B cell (primary cell): ENCODE results near the gene TMEM141. TPM values are rescaled to one million over a fixed set of nuclear protein-coding genes. Genes with fewer than 3 reads are reported as not detected.

ENCODE experiments used
- ATAC-seq: fragments of 200-7000 bp; cut with Tn5 transposase; one replicate; pipeline ENCODE4 v1.10.0; 2021; ENCODE audit warnings: low read depth, mild to moderate bottlenecking, moderate number of reproducible peaks, moderate library complexity
- CTCF ChIA-PET: fragments of 350-600 bp; sonication (Branson Sonifier 250); formaldehyde crosslinking; loops from one replicate; lab custom pipeline; 2021; ENCODE audit warnings: antibody characterized with exemption, inconsistent platforms; lab: Charles Lee
- POLR2A ChIA-PET: fragments of 350-600 bp; sonication (Branson Sonifier 250); formaldehyde crosslinking; loops from one replicate; lab custom pipeline; 2021; ENCODE audit warnings: antibody characterized with exemption; lab: Charles Lee
- DNase-seq: peaks from one replicate; pipeline ENCODE4 v3.0.0; 2013
- H2AFZ ChIP-seq: 2 replicates; pipeline ENCODE4 v1.6.1; 2012; ENCODE audit warnings: mild to moderate bottlenecking, low read depth, low read length; ENCODE audit not compliant: insufficient read depth, poor library complexity, severe bottlenecking
- H3K27ac ChIP-seq, 2 donors: 1 replicate in 1 of 2; 2 replicates in 1 of 2; pipeline ENCODE4 v1.5.1; 2012 to 2013; ENCODE audit warnings: low read length in 2 of 2, mild to moderate bottlenecking in 2 of 2, moderate library complexity in 1 of 2
- H3K27me3 ChIP-seq, 4 experiments: fragments of 200-600 bp in 1 of 4; sonication (generic) in 1 of 4; replicated peaks in 1 of 4; 1 replicate in 2 of 4; 2 replicates in 2 of 4; pipeline versions ENCODE4 v1.6.1 to v1.7.0; 2013 to 2016; ENCODE audit warnings: low read length in 3 of 4, mild to moderate bottlenecking in 2 of 4, mixed read lengths in 1 of 4, moderate library complexity in 1 of 4; ENCODE audit not compliant: insufficient read depth in 4 of 4, control insufficient read depth in 3 of 4; ENCODE audit errors: control extremely low read depth in 1 of 4
- H3K36me3 ChIP-seq, 2 experiments: replicated peaks in 1 of 2; 1 replicate in 1 of 2; 2 replicates in 1 of 2; pipeline versions ENCODE4 v1.6.1 to v1.7.1; 2013; ENCODE audit warnings: low read length in 1 of 2; ENCODE audit not compliant: insufficient read depth in 2 of 2, control insufficient read depth in 1 of 2; ENCODE audit errors: control extremely low read depth in 1 of 2, extremely low read depth in 1 of 2
- H3K4me1 ChIP-seq, 2 donors: fragments of 200-600 bp in 1 of 2; sonication (generic) in 1 of 2; 1 replicate in 1 of 2; 2 replicates in 1 of 2; pipeline versions ENCODE4 v1.5.1 to v1.6.1; 2013 to 2017; ENCODE audit warnings: low read length in 2 of 2; ENCODE audit not compliant: control insufficient read depth in 2 of 2, insufficient read depth in 2 of 2
- H3K4me2 ChIP-seq: replicated peaks from 2 replicates; pipeline ENCODE3; 2012; ENCODE audit warnings: mild to moderate bottlenecking, low read depth, low read length; ENCODE audit not compliant: poor library complexity, severe bottlenecking
- H3K4me3 ChIP-seq, 5 experiments: fragments of 200-600 bp in 1 of 5; sonication (generic) in 1 of 5; 1 replicate in 3 of 5; 2 replicates in 2 of 5; pipeline versions ENCODE4 v1.5.1 to v1.7.0; 2011 to 2016; ENCODE audit warnings: low read length in 4 of 5, mild to moderate bottlenecking in 4 of 5, low read depth in 2 of 5, control low read depth in 1 of 5, moderate library complexity in 1 of 5; ENCODE audit not compliant: insufficient read depth in 1 of 5; ENCODE audit errors: control extremely low read depth in 1 of 5, extremely low read depth in 1 of 5
- H3K79me2 ChIP-seq: fragments of 200-600 bp; sonication (generic); one replicate; pipeline ENCODE4 v1.6.0; 2016; ENCODE audit warnings: low read length; ENCODE audit not compliant: control insufficient read depth, insufficient read depth
- H3K9ac ChIP-seq: fragments of 200-600 bp; sonication (generic); 2 replicates; pipeline ENCODE4 v1.6.1; 2017; ENCODE audit warnings: mild to moderate bottlenecking, low read length, moderate library complexity
- H3K9me3 ChIP-seq, 3 donors: one replicate each; pipeline versions ENCODE4 v1.6.1 to v1.7.1; 2013; ENCODE audit warnings: low read length in 2 of 3; ENCODE audit not compliant: control insufficient read depth in 2 of 3, insufficient read depth in 1 of 3; ENCODE audit errors: control extremely low read depth in 1 of 3
- H4K20me1 ChIP-seq: 2 replicates; pipeline ENCODE4 v1.6.0; 2012; ENCODE audit warnings: mild to moderate bottlenecking, low read length; ENCODE audit not compliant: insufficient read depth, control insufficient read depth, poor library complexity, severe bottlenecking
- H3K27ac Mint-ChIP-seq: one replicate; pipeline ENCODE4 v1.8.0; 2021; ENCODE audit warnings: mixed read lengths
- H3K27me3 Mint-ChIP-seq: one replicate; pipeline ENCODE4 v1.8.0; 2021; ENCODE audit warnings: mixed read lengths
- H3K4me1 Mint-ChIP-seq: one replicate; pipeline ENCODE4 v1.8.0; 2021; ENCODE audit warnings: mixed read lengths
- H3K4me3 Mint-ChIP-seq: one replicate; pipeline ENCODE4 v1.8.0; 2021; ENCODE audit warnings: mixed read lengths
- H3K9me3 Mint-ChIP-seq: one replicate; pipeline ENCODE4 v1.8.0; 2022; ENCODE audit warnings: mixed read lengths; ENCODE audit not compliant: insufficient read depth
- CTCF ChIP-seq: fragments of 200-600 bp; IDR thresholded peaks from one replicate; pipeline ENCODE4 v1.8.0; 2022; ENCODE audit warnings: antibody characterized with exemption, mild to moderate bottlenecking
- EZH2 ChIP-seq: IDR thresholded peaks from 2 replicates; pipeline ENCODE4 v1.6.1; 2012; ENCODE audit warnings: borderline replicate concordance, low read depth, mild to moderate bottlenecking, moderate library complexity, low read length; ENCODE audit not compliant: insufficient read depth, poor library complexity, severe bottlenecking
- WGBS: methylation state at CpG from one replicate; pipeline ENCODE4 v1.1.5; 2013; ENCODE audit warnings: missing lambda C conversion rate; ENCODE audit not compliant: insufficient coverage; 5-methylcytosine and 5-hydroxymethylcytosine counted together
- intact Hi-C: fragments of 100-400 bp; cut with micrococcal nuclease; formaldehyde crosslinking; loops from one replicate; pipeline ENCODE4 v1.10.0; 2022
- polyA plus RNA-seq: library from polyadenylated mRNA; depleted of rRNA; stranded (reverse); fragments of >200 nt; gene quantifications from 2 replicates; pipeline ENCODE4 v1.2.3, GENCODE V29; 2012
- total RNA-seq, 2 donors: library from RNA; stranded (reverse); fragments of 120-200 nt in 1 of 2; gene quantifications; 1 replicate in 1 of 2; 2 replicates in 1 of 2; pipeline versions ENCODE4 v1.2.3 to v1.2.4, GENCODE V29; 2013 to 2022

TMEM141 gene
- total and polyA plus RNA-seq, 2 donors (not counting 1 experiment from before 2014, with no cell fraction given) = 35.7 to 60.8 TPM

- ChIA-PET CTCF (interaction anchor here (0.8 to 10.5 kb wide), 7 partner anchors 10 to 254 kb away, joined by 3 to 106 read pairs (median 5); partner anchors contain the start of genes AJM1 and RABL6), POLR2A (no interaction called here)
- WGBS = 84% methylated on average over 14 of the region's 15 CpGs
- peak overlapping the region; percentile 100 for H3K4me2 ChIP-seq
- H3K27me3 Mint-ChIP-seq = peaks cover 6% of the 10 kb centered on the region
- H3K4me3 ChIP-seq = peak overlapping the region in 1 of 5 experiments; percentile 84
- H3K9me3 Mint-ChIP-seq = no peaks in the 10 kb centered on the region
- no peak overlapping the region for H3K9ac ChIP-seq
- no peaks in the 10 kb centered on the region for H3K9me3 ChIP-seq
- peak overlapping the region in 1 of 2 donors; percentile 99 for H3K27ac ChIP-seq
- peaks cover 18 to 25% of the 10 kb centered on the region in 2 donors for H3K4me1 ChIP-seq
- H3K27me3 ChIP-seq = peaks cover 0 to 3% (median 0%) of the 10 kb centered on the region in 4 experiments
- peaks cover 4% of the 10 kb centered on the region for H3K79me2 ChIP-seq
- no peak overlapping the region for H2AFZ ChIP-seq
- peak overlapping the region; percentile 79 for H3K27ac Mint-ChIP-seq
- H3K4me1 Mint-ChIP-seq = peaks cover 23% of the 10 kb centered on the region
- intact Hi-C loops = loop anchor here (10.0 kb wide), 1 partner anchor 662 kb away; the partner anchor contains the start of gene NSMF
- H3K36me3 ChIP-seq = peaks cover 0 to 4% of the 10 kb centered on the region in 2 experiments
- H4K20me1 ChIP-seq = peaks cover 12% of the 10 kb centered on the region
- peak; percentile 26 for DNase-seq
- peak overlapping the region; percentile 87 for H3K4me3 Mint-ChIP-seq
- no peak for ATAC-seq
- TF ChIP-seq EZH2 = no peak
- no peak for TF ChIP-seq CTCF
These were observed 1.4 kb downstream of the TMEM141 start for GRCh38 chr9:136792321-136793085.
